Mucosa of descending colon (tissue), 3 donors: ENCODE data around the gene PSMA8. TPM values are rescaled to one million over a fixed set of nuclear protein-coding genes. Genes with fewer than 3 reads are reported as not detected.

Experiments used
- ATAC-seq: fragments of 200-7000 bp; cut with Tn5 transposase; one replicate; pipeline ENCODE4 v1.9.1; 2020; ENCODE audit warnings: mild to moderate bottlenecking, moderate library complexity
- DNase-seq, 3 donors: peaks; one replicate each; pipeline ENCODE4 v3.0.0-alpha.2; 2020
- H3K36me3 ChIP-seq: fragments of 200-600 bp; one replicate; pipeline ENCODE4 v1.8.0; 2021; ENCODE audit warnings: low read depth, mild to moderate bottlenecking
- H3K4me1 ChIP-seq: fragments of 200-600 bp; one replicate; pipeline ENCODE4 v1.8.0; 2021; ENCODE audit warnings: low read depth, mild to moderate bottlenecking
- H3K4me3 ChIP-seq: fragments of 200-600 bp; one replicate; pipeline ENCODE4 v1.8.0; 2021; ENCODE audit warnings: mild to moderate bottlenecking
- H3K9me3 ChIP-seq: fragments of 200-600 bp; one replicate; pipeline ENCODE4 v1.8.0; 2021; ENCODE audit warnings: mild to moderate bottlenecking
- CTCF ChIP-seq: fragments of 200-600 bp; IDR thresholded peaks from one replicate; pipeline ENCODE4 v1.8.0; 2022; ENCODE audit warnings: antibody characterized with exemption, mild to moderate bottlenecking
- intact Hi-C, 2 donors: fragments of 100-400 bp; cut with DNase I in 1 of 2; cut with micrococcal nuclease in 1 of 2; formaldehyde crosslinking; loops; one replicate each; pipeline versions ENCODE4 v1.11.0 to v1.11.1; 2022; cut with DNase I, micrococcal nuclease
- total RNA-seq, 3 donors: library from RNA; stranded (reverse); fragmentation: NEBNext Ultra II Directional in 2 of 3; extraction: Animal tissue kit (Norgen Biotek cat#: 25700) in 2 of 3; gene quantifications; one replicate each; pipeline versions ENCODE4 v1.2.1 to v1.2.4, GENCODE V29; 2021 to 2023
- donor health status: DM: no; HTN: no; CAD: no; lungs with moderate emphysema.
- donor health status: DM: no; HTN: no; CAD: no.
- donor health status: DM: no; HTN: yes; CAD: no.

The PSMA8 gene
- total RNA-seq, 3 donors from 2014 or later: not detected

DNA sequence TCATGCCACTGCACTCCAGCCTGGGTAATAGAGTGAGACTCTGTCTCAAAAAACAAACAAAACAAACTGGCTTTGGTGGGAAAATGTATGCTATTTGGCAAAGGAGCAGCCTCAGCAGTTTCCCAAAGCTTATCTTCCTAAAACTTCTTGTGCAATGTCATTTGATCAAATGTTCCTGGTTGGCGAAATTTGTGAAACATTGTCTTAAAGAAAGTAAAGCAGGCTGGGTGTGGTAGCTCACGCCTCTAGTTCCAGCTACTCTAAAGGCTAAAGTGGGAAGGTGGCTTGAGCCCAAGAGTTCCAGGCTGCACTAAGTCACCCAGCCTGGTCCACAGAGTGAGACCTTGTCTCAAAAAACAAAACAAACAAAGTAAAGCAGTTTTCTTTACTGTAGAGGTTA, 75.3 kb downstream of the PSMA8 start:
- no peak for TF ChIP-seq CTCF
- Histone ChIP-seq H3K4me3 (no peak overlapping the region), H3K4me1 (no peaks in the 10 kb centered on the region), H3K9me3 (no peaks in the 10 kb centered on the region), H3K36me3 (no peaks in the 10 kb centered on the region)
- no peak for ATAC-seq
- intact Hi-C loops: no loop called here
- no peak for DNase-seq

- no peak overlapping the region for H3K4me3 ChIP-seq
- no peak for DNase-seq
- no peak for TF ChIP-seq CTCF
- ATAC-seq: no peak
- intact Hi-C loops: no loop called here
- no peaks in the 10 kb centered on the region for H3K9me3 ChIP-seq
- H3K4me1 ChIP-seq: no peaks in the 10 kb centered on the region
- no peaks in the 10 kb centered on the region for H3K36me3 ChIP-seq
These were observed 76.5 kb downstream of the PSMA8 start for GRCh38 chr18:26210147-26210546.

DNA sequence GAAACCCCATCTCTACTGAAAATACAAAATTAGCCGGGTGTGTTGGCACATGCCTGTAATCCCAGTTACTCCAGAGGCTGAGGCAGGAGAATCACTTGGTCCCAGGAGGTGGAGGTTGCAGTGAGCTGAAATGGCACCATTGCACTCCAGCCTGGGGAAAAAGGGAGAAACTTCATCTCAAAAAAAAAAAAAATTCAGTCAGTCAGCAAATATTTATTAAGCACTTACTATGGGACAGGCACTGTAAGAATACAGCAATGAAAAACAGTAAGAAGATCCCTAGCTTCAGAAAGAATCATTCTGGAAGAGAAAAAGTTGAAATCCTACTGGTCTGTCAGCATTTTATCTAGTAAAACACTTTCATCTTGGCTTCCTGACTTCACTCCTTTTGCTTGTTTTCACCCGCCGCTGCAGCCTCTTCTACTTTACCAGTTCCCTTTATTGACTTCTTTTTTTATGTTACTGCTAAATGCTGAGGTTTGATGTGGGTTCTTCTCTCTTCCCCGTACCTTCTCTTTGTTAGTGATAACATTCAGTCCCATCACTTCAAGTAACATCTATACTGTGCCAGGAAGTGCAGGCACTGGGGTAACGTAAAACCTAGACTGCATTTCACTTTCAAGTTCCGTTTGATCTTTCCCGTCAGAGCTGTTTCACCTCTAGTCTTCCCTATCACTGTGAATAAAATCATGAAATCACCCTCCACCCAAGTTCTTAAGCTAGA, 81.7 kb downstream of the PSMA8 start:
- Histone ChIP-seq H3K4me1 (no peaks in the 10 kb centered on the region), H3K36me3 (no peaks in the 10 kb centered on the region), H3K4me3 (no peak overlapping the region), H3K9me3 (no peaks in the 10 kb centered on the region)
- TF ChIP-seq CTCF: no peak
- DNase-seq (peak in 1 of 3 donors; percentile 2), ATAC-seq (peak; percentile 85)
- intact Hi-C loops: no loop called here

DNA sequence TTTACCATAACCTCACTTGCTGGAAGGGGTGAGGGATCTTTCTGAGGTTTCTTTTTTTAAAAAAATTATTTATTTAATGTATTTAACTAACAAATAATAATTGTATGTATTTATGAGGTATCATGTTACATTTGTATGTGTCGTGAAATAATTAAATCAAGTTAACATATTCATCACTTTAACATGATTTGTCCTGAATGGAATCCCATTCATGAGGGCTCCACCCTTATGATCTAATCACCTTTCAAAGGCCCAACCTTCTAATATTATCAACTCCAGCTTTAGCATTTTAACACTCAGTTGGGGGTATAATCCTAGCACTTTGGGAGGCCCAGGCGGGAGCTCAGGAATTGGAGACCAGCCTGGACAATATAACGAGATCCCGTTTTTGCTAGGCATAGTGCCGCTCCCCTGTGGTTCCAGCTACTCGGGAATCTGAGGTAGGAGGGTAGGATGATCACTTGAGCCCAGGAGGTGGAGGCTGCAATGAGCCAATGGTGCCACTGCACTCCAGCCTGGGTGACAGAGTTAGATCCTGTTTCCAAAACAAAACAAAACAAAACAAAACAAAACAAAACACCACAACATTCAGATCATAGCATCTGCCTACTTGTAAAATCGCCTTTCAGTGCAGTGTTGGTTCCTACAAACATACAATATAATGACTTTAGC, 91.5 kb downstream of the PSMA8 start:
- no peak for TF ChIP-seq CTCF
- no peaks in the 10 kb centered on the region for H3K36me3 ChIP-seq
- DNase-seq (no peak), ATAC-seq (no peak)
- H3K4me1 ChIP-seq: peaks cover 9% of the 10 kb centered on the region
- intact Hi-C loops: loop anchor here in 1 of 2 donors (10.0 kb wide), 1 partner anchor 130 kb away; the partner anchor contains the start of gene SS18
- H3K9me3 ChIP-seq: no peaks in the 10 kb centered on the region
- H3K4me3 ChIP-seq: no peak overlapping the region

DNA sequence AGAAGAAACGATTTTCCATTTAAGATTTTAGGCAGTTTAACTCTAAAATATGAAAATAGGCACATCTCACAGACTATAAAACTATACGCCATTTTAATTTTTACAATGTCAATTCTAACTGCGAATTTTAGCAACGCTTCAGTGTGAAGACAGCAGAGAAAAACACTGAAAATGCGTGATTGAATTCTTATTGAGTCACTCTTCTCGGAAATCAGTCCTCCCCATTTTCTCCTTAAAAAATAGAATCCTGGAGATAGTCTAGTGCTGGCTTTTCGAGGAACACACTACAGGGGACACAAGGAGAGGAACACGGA, 92.2 kb downstream of the PSMA8 start:
- DNase-seq (no peak), ATAC-seq (no peak)
- peaks cover 9% of the 10 kb centered on the region for H3K4me1 ChIP-seq
- H3K9me3 ChIP-seq: no peaks in the 10 kb centered on the region
- H3K4me3 ChIP-seq: no peak overlapping the region
- TF ChIP-seq CTCF: no peak
- H3K36me3 ChIP-seq: no peaks in the 10 kb centered on the region
- intact Hi-C loops: loop anchor here in 1 of 2 donors (10.0 kb wide), 1 partner anchor 131 kb away; the partner anchor contains the start of gene SS18
